Activated CD8-positive, alpha-beta memory T cell treated with anti-CD3 and anti-CD28 coated beads, Interleukin-2, amount 50 U/mL, for 48 hours (primary cell): ENCODE data around the gene TOMM20L.

ENCODE experiments used
- DNase-seq: peaks from one replicate; pipeline ENCODE4 v3.0.0-alpha.2; 2020

The TOMM20L gene

DNA sequence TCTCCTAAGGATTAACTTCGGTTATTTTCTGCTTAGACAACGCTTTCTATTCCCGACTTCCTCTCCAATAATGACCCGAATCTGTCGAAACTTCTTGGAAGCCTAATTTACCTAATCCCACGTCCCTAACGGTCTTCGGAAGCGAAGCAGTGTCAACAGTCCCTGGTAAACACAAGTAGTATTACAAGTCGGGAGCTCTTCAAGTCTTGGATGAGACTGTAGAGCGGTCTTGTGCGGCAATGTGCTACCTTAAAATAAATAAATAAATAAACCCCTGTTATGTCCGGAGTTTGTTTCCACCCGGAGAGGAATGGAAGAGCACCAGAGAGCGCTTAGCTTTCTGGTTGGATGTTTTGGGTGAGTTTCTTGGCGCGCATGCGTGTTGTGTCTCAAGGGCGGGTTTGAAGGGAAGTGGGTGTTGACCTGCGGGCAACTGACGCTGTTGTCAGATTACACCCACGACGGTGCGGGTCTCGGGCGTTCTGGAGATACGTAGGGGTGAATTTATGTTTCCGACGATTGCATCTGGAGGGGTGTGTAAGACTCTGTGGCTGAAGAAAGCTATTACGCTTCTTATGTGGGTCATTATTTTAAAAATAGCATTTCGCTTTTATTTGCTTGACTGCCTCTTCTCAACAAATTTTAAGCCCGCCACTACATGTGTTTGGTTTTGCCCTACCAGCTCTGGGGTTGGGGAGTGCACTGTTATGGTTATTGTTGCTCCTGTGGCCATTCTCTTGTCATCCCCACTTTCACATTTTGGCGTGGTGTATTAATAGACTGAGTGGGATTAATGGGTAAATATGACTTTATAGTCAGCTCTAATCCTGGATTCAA, 31.8 kb downstream of the TOMM20L start, which contains the start of the genes KIAA0586 and TIMM9:
Gene KIAA0586, plus strand, starts transcription at position 439 of the 837 bp plus-strand sequence. CDS start 546 bp downstream, outside the sequence.
Gene TIMM9, minus strand, starts transcription at position 251 of the 837 bp plus-strand sequence. CDS start 15,586 bp downstream, outside the sequence.
- peak; percentile 94 for DNase-seq

DNA sequence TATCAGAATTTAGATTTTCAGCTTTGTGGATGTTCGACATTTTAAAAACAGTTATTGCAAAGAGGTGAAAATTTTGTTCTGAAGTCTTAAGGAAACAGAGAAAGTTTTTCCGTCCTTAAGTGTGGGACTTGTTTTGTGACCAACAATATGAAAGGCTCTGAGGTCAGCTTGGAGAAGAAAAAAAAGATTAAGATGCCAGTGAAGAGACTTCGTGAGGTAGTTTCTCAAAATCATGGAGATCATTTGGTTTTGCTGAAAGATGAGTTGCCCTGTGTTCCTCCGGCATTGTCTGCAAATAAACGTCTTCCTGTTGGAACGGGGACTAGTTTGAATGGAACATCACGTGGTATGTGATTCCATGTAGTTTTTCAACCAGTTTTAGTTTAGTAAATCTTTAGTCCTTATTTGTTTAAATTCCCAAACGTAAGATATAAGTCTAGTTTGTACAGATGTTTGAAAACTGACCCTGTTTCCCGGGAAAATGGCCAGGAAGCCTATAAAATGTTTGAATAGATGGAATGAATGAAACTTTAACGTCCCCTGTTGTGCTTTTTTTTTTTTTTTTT, 32.5 kb downstream of the TOMM20L start:
- no peak for DNase-seq

DNA sequence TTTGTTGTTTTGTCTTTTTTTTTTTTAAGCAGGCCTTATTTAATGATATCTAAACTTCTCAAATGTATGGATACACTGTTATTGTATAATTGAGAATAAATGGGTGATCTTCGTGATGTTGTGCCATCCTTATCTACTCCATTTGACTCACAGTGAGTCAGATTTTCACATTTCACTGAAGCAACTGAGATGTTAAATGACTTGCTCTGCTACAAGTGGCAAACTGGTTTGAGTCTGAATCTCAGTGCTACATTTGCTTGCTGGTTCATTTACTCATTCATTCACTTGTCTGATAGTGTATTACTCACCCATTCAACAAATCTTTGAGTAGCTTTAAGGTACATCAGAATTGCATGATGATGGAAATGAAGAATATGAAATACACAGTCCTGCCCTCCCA, 34.4 kb downstream of the TOMM20L start:
- no peak for DNase-seq

GRCh38 chr14:58439476-58439875, 43.7 kb downstream of the TOMM20L start:
- no peak for DNase-seq

DNA sequence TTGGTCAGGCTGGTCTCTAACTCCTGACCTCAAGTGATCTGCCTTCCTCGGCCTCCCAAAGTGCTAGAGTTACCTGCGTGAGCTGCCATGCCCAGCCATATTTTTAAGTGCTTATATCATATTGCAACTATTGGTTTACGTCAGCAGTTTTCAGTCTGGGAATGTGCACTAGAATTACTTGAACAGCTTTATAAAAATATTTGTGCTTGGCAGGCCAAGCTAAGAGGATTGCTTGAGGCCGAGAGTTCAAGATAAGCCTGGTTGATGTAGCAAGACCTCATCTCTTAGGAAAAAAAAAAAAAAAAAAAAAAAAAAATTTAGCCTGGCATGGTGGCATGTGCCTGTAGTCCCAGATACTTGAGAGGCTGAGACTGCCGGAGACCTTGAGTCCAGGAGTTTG, 48.9 kb downstream of the TOMM20L start:
- DNase-seq, result no peak

DNA sequence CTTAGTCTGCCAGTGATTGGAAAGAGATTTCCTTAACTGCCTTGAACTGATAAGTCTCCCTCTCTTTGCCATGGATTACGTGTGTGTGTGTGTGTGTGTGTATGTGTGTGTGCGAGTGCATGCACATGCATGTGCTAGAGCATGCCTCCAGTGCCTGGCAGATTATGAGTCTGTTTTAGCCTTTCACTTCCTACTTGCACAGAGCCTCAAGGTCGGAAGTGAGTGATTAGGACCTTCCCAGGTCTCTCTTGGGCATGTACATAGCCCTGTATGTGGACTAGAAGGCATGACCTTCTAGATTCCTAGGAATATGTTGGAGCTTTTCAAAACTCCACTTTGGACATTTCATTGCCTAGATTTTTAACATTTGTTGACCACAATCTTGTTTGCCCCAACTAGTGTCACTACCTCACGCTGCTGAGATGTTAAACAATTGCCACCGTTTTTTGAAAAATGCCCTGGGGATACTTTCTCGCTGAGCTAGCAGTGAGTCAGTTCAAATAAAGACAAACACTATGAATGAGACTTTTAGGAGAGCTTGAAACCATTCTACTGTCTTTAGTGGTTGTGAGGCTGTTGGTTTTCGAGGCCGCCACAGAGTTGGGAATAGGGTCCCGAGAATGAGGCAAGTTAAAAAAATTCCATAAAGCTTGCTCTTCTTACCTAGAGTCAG, 60.0 kb downstream of the TOMM20L start:
- DNase-seq, result no peak
